T follicular helper cell (primary cell): ENCODE measurements around the gene PNPT1.

Source experiments
- DNase-seq: peaks from one replicate; pipeline ENCODE4 v3.0.0-alpha.2; 2020; ENCODE audit warnings: low read depth

The PNPT1 gene

DNA sequence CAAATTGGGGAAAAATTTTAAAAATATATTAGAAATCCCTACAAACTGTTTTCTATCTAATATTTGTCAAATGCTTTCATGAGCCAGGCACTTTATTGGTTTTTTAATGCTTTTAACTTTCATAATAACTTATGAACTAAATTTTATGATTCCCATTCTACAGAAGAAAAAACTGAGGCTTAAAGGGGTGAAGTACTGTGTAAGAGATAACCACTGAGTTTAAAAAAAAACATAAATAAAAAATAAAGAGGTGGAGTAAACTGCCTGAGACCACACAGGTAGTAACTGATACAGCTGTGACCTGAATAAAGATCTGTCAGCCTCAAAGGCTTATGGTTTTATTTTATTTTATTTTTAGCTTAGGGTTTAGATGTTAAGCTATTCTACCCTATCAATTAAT is 24.7 kb downstream of the PNPT1 start:
- DNase-seq = no peak

DNA sequence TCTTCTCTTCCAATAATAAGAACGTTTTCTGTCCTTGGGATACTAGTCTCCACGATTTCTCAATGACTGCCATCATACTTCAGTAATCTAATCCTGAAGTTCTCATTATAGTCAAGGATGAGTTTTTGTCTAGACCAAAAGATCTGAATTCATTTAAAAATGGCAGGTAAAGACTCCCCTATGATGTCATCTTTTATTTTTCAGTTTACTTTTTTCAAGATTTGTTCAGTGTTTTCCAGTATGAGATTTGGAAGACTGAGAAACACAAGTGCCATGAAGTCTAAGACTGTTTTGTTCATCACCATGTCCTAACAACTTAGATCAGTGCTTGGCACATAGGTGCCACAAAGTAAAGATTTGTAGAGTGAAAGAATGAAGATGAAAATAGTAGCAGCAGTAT is 40.4 kb downstream of the PNPT1 start:
- DNase-seq = no peak

GRCh38 chr2:55649211-55649610 is 44.4 kb downstream of the PNPT1 start:
- DNase-seq = no peak

DNA sequence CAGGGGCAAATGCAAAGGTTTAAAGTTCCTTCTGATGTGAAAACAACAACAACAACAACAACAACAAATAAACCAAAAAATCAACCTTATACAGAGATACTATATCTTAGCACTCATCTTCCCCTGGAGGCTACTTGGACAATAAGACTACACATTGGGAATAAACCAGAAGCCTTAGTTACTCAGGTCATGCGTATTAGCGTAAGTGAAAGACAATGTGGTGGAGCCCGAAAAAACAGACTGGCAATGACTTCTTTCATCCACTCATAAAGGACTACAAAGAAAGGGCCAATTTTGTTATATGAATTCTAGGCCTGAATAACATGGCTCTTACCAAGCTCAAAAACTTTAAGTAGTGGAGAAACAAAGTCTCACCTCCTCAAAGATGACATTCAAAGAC is 56.8 kb downstream of the PNPT1 start:
- no peak for DNase-seq

DNA sequence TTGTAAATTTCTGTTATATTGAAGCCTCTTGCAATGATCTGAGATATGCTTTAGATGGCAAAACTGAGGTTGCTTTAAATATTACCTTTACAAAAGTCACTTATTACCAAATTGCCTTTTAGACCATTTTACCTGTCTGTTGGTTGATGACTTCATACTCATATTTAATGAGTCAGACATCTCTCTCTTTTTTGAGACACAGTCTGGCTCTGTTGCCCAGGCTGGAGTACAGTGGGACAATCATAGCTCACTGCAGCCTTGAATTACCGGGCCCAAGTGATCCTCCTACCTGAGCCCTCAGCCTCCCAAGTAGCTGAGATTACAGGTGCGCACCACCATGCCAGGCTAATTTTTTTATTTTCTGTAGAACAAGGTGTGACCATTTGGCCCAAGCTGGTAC is 64.7 kb downstream of the PNPT1 start:
- no peak for DNase-seq

DNA sequence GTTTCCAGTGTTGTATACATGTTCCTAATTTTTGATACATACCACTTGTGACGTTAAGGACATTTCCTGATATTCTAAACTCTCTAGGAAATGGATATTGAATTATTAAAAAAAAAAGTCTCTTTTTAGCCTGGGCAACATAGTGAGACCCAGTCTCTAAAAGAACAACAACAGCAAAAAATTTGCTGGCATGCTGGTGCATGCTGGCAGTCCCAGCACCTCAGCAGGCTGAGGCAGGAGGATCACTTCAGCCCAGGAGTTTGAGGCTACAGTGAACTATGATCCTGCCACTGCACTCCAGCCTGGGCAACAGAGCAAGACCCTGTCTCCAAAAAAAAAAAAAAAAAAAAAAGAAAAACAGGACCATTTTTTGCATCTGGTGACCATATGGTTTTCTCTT is 65.7 kb downstream of the PNPT1 start:
- no peak for DNase-seq

DNA sequence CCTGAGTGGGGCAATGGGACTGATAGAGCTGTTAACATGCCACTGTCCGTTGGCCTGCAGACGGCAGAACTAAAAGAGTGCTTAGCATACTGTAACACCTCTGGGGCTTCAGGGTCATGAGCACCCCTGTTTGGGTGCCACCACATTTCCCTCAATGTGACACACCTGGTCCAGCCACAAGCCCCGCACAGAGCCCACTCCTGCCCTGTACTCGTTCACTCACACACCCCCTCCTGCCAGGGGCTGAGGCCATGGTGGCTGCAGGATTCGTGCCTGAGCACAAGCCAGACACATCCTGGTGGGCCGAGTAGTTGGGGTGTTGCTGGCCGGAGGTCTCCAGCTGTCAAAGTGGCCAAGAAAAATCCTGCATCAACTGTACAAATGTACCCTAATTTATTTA is 71.8 kb downstream of the PNPT1 start:
- no peak for DNase-seq

- DNase-seq = no peak
These were observed 73.4 kb downstream of the PNPT1 start for GRCh38 chr2:55620123-55620779.

GRCh38 chr2:55618275-55619055 is 75.2 kb downstream of the PNPT1 start:
- DNase-seq = peak; percentile 38

DNA sequence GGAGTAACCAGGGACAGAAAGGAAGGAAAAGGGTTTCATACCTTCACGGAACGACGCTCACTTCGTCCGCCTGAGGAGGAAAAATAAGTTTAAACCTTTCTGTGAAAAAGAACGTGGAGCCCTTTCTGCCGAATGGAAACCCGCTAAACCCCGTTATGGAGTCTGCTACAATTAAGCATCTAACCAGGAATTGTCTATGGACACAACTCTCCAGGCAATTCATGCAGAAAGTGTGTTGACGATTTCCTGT is 75.7 kb downstream of the PNPT1 start:
- no peak for DNase-seq

DNA sequence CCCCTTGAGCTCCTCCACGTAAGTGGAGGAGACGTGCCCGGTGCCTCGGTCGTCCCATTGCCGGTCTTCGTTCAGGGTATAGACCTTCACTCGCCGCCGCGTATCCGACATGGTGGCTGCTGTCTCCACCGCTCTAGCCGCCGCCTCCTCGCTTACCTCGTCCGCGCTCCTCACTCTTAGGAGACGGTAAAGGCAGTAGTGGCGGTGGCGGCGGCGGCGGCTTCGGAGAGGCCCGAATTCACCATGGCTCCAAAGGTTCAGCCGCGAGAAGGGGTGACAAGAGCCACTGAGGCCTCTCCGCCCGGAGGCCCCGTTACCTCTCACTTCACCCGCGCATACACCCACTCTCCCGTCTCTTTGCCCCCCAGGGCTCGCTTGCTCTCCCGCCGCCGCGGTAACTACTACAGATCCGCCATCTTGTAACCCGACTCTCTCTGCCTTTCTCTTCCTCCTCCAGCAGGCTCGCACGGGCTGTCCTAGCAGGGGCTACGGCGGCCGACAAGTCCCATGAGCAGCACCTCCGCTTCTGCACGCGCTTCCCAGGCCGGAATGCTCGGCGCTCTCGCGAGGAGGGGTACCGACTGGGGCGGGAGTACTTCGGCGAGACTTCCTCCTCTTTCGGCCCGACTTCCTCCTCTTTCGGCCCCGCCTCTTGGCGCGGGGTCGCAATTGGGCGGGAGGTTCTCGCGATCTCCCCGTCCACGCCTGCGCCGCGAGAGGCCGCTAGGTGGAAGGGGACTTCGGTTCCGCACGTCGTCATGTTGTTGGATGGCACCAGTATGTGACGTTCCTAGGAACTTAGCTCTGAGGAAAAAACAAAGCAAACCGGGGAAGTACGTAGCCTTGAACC is 76.2 kb downstream of the PNPT1 start, which contains the start of gene PPP4R3B:
Gene PPP4R3B, minus strand, starts transcription at position 448 of the 850 bp plus-strand sequence. Its CDS starts 337 bp downstream, at position 111.
- peak; percentile 99 for DNase-seq

DNA sequence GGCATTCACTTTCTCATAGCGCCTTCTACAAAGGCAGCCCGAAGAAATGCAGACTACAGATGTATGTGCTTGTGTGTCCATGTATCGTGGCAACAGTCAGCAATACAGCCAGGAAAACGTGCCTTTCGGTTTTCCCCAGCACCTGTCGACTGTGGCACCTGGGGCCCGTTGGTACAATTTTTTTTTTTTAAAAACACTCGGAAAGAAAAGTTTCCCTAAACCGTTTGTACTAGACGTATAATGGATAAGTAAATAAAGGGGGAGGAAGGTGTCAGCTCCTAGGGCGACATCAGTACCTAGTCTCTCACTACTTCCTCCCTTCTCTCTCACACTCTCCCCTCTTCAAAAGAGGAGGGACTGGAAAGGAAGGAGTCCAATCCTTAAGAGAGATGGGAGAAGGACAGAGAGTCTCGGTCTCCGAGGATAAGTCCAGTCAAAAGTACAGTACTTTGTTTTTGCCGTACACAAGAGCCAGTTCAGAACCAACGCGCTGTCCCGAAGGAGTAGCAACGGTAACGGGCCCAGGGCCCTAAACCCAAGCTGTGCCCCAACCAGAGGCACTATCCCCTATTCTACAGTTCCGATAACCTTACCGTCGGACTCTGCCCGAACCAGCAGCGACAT is 77.0 kb downstream of the PNPT1 start:
- peak; percentile 38 for DNase-seq

DNA sequence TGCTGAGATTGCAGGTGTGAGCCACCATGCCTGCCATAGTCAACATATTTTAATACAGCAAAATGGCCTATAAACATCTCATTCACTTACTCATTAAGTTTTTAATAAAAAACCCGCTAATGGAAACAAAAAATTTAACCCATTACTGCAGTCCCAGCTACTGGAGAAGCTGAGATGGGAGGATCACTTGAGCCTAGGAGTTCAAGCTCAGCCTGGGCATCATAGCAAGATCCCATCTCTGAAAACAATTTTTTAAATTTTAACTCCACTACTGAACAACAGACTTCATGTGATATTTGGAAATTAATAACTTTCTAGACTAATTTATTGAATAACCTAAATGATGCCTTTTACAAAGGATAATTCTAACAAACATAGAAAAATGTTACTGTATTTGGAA is 81.6 kb downstream of the PNPT1 start:
- DNase-seq = no peak

DNA sequence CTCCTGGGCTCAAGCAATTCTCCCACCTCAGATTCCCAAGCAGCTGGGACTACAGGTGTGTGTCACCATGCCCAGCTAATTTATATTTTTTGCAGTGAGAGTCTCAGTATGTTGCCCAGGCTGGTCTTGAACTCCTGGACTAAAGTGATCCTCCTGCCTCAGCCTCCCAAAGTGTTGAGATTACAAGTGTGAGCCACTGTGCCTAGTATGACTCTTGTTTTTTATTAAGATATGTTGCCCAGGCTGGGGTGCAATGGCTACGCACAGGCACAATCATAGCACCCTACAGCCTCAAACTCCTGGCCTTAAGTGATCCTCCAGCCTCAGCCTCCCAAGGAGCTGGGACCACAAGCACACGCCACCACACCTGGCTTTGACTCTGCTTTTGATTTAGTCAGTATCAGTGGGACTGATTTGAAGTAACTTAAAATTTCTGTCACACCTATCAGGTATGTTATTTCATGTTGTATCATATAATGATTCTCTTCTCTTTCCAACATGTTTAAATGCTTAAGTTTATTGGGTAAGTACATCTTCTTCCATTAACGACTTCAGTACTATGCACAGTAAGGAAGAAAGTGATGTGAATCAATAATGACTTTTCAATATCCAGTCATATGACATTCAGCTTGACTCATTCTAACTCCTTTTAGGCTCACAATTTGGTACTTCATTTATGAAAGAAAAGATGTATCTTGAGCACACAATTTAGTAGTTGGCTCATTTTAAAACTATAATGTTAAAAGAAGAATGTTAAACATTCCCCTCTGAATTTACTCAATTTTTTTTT is 82.5 kb downstream of the PNPT1 start:
- DNase-seq = no peak

- DNase-seq = no peak
These were observed 83.6 kb downstream of the PNPT1 start for GRCh38 chr2:55609938-55610578.

GRCh38 chr2:55609193-55609794 is 84.3 kb downstream of the PNPT1 start:
- no peak for DNase-seq

GRCh38 chr2:55607717-55608116 is 85.9 kb downstream of the PNPT1 start:
- no peak for DNase-seq

- no peak for DNase-seq
These were observed 89.5 kb downstream of the PNPT1 start for GRCh38 chr2:55604027-55604565.

- DNase-seq = no peak
These were observed 91.8 kb downstream of the PNPT1 start for GRCh38 chr2:55601849-55602248.

DNA sequence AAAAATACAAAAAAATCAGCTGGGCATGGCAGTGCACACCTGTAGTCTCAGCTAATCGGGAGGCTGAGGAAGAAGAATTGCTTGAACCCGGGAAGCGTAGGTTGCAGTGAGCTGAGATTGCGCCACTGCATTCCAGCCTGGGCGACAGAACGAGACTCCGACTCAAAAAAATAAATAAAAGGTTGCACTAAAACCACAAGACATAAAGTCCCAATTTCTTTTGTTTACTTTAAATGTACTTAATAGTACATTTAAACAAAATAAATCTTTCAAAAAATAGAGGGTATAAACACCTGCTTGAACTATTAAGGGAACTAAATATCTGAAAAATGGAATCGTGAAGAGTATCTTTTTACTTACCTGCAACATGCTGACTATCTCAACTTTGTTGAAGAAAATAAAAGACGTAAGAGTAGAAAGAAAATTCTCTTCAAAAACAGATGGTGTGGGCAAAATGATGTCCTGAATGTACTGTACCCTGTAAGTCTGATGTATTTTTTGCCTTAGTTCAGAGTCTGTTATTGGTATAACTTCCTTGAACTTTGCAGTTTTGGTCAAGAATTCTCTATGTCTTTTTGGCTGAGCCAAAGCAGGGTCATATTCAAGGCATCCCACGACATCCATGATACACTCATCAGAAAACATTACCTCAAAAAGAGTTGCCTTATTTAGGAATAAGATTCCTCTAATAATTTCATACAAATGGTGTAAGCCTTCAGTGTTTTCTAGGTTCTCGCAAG is 95.4 kb downstream of the PNPT1 start:
- no peak for DNase-seq
